B cell (primary cell): ENCODE results near the gene LRRIQ4. TPM values are rescaled to one million over a fixed set of nuclear protein-coding genes. Genes with fewer than 3 reads are reported as not detected.

ENCODE experiments used
- ATAC-seq: fragments of 200-7000 bp; cut with Tn5 transposase; one replicate; pipeline ENCODE4 v1.10.0; 2021; ENCODE audit warnings: low read depth, mild to moderate bottlenecking, moderate number of reproducible peaks, moderate library complexity
- CTCF ChIA-PET: fragments of 350-600 bp; sonication (Branson Sonifier 250); formaldehyde crosslinking; loops from one replicate; lab custom pipeline; 2021; ENCODE audit warnings: antibody characterized with exemption, inconsistent platforms; lab: Charles Lee
- POLR2A ChIA-PET: fragments of 350-600 bp; sonication (Branson Sonifier 250); formaldehyde crosslinking; loops from one replicate; lab custom pipeline; 2021; ENCODE audit warnings: antibody characterized with exemption; lab: Charles Lee
- DNase-seq: peaks from one replicate; pipeline ENCODE4 v3.0.0; 2013
- H2AFZ ChIP-seq: 2 replicates; pipeline ENCODE4 v1.6.1; 2012; ENCODE audit warnings: mild to moderate bottlenecking, low read depth, low read length; ENCODE audit not compliant: insufficient read depth, poor library complexity, severe bottlenecking
- H3K27ac ChIP-seq, 2 donors: 1 replicate in 1 of 2; 2 replicates in 1 of 2; pipeline ENCODE4 v1.5.1; 2012 to 2013; ENCODE audit warnings: low read length in 2 of 2, mild to moderate bottlenecking in 2 of 2, moderate library complexity in 1 of 2
- H3K27me3 ChIP-seq, 4 experiments: fragments of 200-600 bp in 1 of 4; sonication (generic) in 1 of 4; replicated peaks in 1 of 4; 1 replicate in 2 of 4; 2 replicates in 2 of 4; pipeline versions ENCODE4 v1.6.1 to v1.7.0; 2013 to 2016; ENCODE audit warnings: low read length in 3 of 4, mild to moderate bottlenecking in 2 of 4, mixed read lengths in 1 of 4, moderate library complexity in 1 of 4; ENCODE audit not compliant: insufficient read depth in 4 of 4, control insufficient read depth in 3 of 4; ENCODE audit errors: control extremely low read depth in 1 of 4
- H3K36me3 ChIP-seq, 2 experiments: replicated peaks in 1 of 2; 1 replicate in 1 of 2; 2 replicates in 1 of 2; pipeline versions ENCODE4 v1.6.1 to v1.7.1; 2013; ENCODE audit warnings: low read length in 1 of 2; ENCODE audit not compliant: insufficient read depth in 2 of 2, control insufficient read depth in 1 of 2; ENCODE audit errors: control extremely low read depth in 1 of 2, extremely low read depth in 1 of 2
- H3K4me1 ChIP-seq, 2 donors: fragments of 200-600 bp in 1 of 2; sonication (generic) in 1 of 2; 1 replicate in 1 of 2; 2 replicates in 1 of 2; pipeline versions ENCODE4 v1.5.1 to v1.6.1; 2013 to 2017; ENCODE audit warnings: low read length in 2 of 2; ENCODE audit not compliant: control insufficient read depth in 2 of 2, insufficient read depth in 2 of 2
- H3K4me2 ChIP-seq: replicated peaks from 2 replicates; pipeline ENCODE3; 2012; ENCODE audit warnings: mild to moderate bottlenecking, low read depth, low read length; ENCODE audit not compliant: poor library complexity, severe bottlenecking
- H3K4me3 ChIP-seq, 5 experiments: fragments of 200-600 bp in 1 of 5; sonication (generic) in 1 of 5; 1 replicate in 3 of 5; 2 replicates in 2 of 5; pipeline versions ENCODE4 v1.5.1 to v1.7.0; 2011 to 2016; ENCODE audit warnings: low read length in 4 of 5, mild to moderate bottlenecking in 4 of 5, low read depth in 2 of 5, control low read depth in 1 of 5, moderate library complexity in 1 of 5; ENCODE audit not compliant: insufficient read depth in 1 of 5; ENCODE audit errors: control extremely low read depth in 1 of 5, extremely low read depth in 1 of 5
- H3K79me2 ChIP-seq: fragments of 200-600 bp; sonication (generic); one replicate; pipeline ENCODE4 v1.6.0; 2016; ENCODE audit warnings: low read length; ENCODE audit not compliant: control insufficient read depth, insufficient read depth
- H3K9ac ChIP-seq: fragments of 200-600 bp; sonication (generic); 2 replicates; pipeline ENCODE4 v1.6.1; 2017; ENCODE audit warnings: mild to moderate bottlenecking, low read length, moderate library complexity
- H3K9me3 ChIP-seq, 3 donors: one replicate each; pipeline versions ENCODE4 v1.6.1 to v1.7.1; 2013; ENCODE audit warnings: low read length in 2 of 3; ENCODE audit not compliant: control insufficient read depth in 2 of 3, insufficient read depth in 1 of 3; ENCODE audit errors: control extremely low read depth in 1 of 3
- H4K20me1 ChIP-seq: 2 replicates; pipeline ENCODE4 v1.6.0; 2012; ENCODE audit warnings: mild to moderate bottlenecking, low read length; ENCODE audit not compliant: insufficient read depth, control insufficient read depth, poor library complexity, severe bottlenecking
- H3K27ac Mint-ChIP-seq: one replicate; pipeline ENCODE4 v1.8.0; 2021; ENCODE audit warnings: mixed read lengths
- H3K27me3 Mint-ChIP-seq: one replicate; pipeline ENCODE4 v1.8.0; 2021; ENCODE audit warnings: mixed read lengths
- H3K4me1 Mint-ChIP-seq: one replicate; pipeline ENCODE4 v1.8.0; 2021; ENCODE audit warnings: mixed read lengths
- H3K4me3 Mint-ChIP-seq: one replicate; pipeline ENCODE4 v1.8.0; 2021; ENCODE audit warnings: mixed read lengths
- H3K9me3 Mint-ChIP-seq: one replicate; pipeline ENCODE4 v1.8.0; 2022; ENCODE audit warnings: mixed read lengths; ENCODE audit not compliant: insufficient read depth
- CTCF ChIP-seq: fragments of 200-600 bp; IDR thresholded peaks from one replicate; pipeline ENCODE4 v1.8.0; 2022; ENCODE audit warnings: antibody characterized with exemption, mild to moderate bottlenecking
- EZH2 ChIP-seq: IDR thresholded peaks from 2 replicates; pipeline ENCODE4 v1.6.1; 2012; ENCODE audit warnings: borderline replicate concordance, low read depth, mild to moderate bottlenecking, moderate library complexity, low read length; ENCODE audit not compliant: insufficient read depth, poor library complexity, severe bottlenecking
- WGBS: methylation state at CpG from one replicate; pipeline ENCODE4 v1.1.5; 2013; ENCODE audit warnings: missing lambda C conversion rate; ENCODE audit not compliant: insufficient coverage; 5-methylcytosine and 5-hydroxymethylcytosine counted together
- intact Hi-C: fragments of 100-400 bp; cut with micrococcal nuclease; formaldehyde crosslinking; loops from one replicate; pipeline ENCODE4 v1.10.0; 2022
- polyA plus RNA-seq: library from polyadenylated mRNA; depleted of rRNA; stranded (reverse); fragments of >200 nt; gene quantifications from 2 replicates; pipeline ENCODE4 v1.2.3, GENCODE V29; 2012
- total RNA-seq, 2 donors: library from RNA; stranded (reverse); fragments of 120-200 nt in 1 of 2; gene quantifications; 1 replicate in 1 of 2; 2 replicates in 1 of 2; pipeline versions ENCODE4 v1.2.3 to v1.2.4, GENCODE V29; 2013 to 2022

LRRIQ4 gene
- total and polyA plus RNA-seq, 2 donors (not counting 1 experiment from before 2014, with no cell fraction given) = 0.04 to 0.71 TPM

GRCh38 chr3:169813757-169814517 lies 1.3 kb downstream of the LRRIQ4 start:
- DNase-seq = peak; percentile 94
- Mint-ChIP-seq H3K4me1 (peaks cover 41% of the 10 kb centered on the region), H3K4me3 (peak overlapping the region; percentile 87), H3K9me3 (no peaks in the 10 kb centered on the region), H3K27ac (peak overlapping the region; percentile 93), H3K27me3 (no peaks in the 10 kb centered on the region)
- 33% methylated on average over 22 of the region's 27 CpGs for WGBS
- Histone ChIP-seq H3K27ac (peak overlapping the region; percentile 82 to 84), H2AFZ (peak overlapping the region; percentile 91), H3K4me2 (peak overlapping the region; percentile 82), H3K36me3 (no peaks in the 10 kb centered on the region), H3K9me3 (peaks cover 0 to 6% (median 6%) of the 10 kb centered on the region in 3 donors), H3K79me2 (no peaks in the 10 kb centered on the region), H4K20me1 (no peaks in the 10 kb centered on the region), H3K4me3 (peak overlapping the region; percentile 66 to 79 (median 69)), H3K9ac (peak overlapping the region; percentile 66), H3K27me3 (no peaks in the 10 kb centered on the region), H3K4me1 (peaks cover 28% of the 10 kb centered on the region in 2 donors)
- ATAC-seq = peak; percentile 84
- intact Hi-C loops = loop anchor here (1.0 to 5.0 kb wide), 9 partner anchors 22 to 366 kb away; partner anchors contain the start of genes GPR160, MYNN, SEC62 and TERC
- ChIA-PET CTCF (interaction anchor here (0.6 to 2.3 kb wide), 14 partner anchors 9 to 543 kb away, joined by 3 to 13 read pairs (median 4); partner anchors contain the start of genes MYNN and SEC62), POLR2A (interaction anchor here (0.7 to 0.9 kb wide), 3 partner anchors 32 to 42 kb away, joined by 3 to 4 read pairs (median 3); no protein-coding TSS in a partner anchor)
- peak; percentile 80 for TF ChIP-seq CTCF
- no peak for TF ChIP-seq EZH2

DNA sequence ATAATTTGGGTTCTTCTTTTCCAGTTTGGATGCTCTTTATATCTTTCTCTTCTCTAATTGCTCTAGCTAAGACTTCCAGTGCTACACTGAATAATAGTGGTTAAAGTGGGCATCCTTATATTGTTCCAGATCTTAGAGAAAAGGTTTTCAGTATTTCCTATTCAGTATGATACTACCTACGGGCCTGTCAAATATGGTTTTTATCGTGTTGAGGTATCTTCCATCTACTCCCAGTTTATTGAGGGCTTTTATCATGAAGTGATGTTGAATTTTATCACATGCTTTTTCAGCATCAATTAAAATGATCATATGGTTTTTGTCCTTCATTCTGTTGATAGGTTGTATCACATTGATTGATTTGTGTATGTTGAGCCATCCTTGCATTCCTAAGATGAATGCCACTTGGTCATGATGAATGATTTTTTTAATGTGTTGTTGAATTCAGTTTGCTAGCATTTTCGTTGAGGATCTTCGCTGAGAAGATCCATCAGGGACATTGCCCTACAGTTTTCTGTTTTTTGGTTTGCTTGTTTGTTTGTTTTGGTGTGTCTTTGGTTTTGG lies 3.0 kb downstream of the LRRIQ4 start:
- Histone ChIP-seq H3K4me2 (no peak overlapping the region), H3K27ac (no peak overlapping the region), H2AFZ (no peak overlapping the region), H3K36me3 (no peaks in the 10 kb centered on the region), H3K79me2 (no peaks in the 10 kb centered on the region), H3K4me3 (no peak overlapping the region), H3K9ac (no peak overlapping the region), H3K27me3 (no peaks in the 10 kb centered on the region), H3K4me1 (peaks cover 28% of the 10 kb centered on the region in 2 donors), H4K20me1 (no peaks in the 10 kb centered on the region), H3K9me3 (peaks cover 0 to 6% (median 6%) of the 10 kb centered on the region in 3 donors)
- POLR2A ChIA-PET = no interaction called here
- no peak overlapping the region for H3K27ac Mint-ChIP-seq
- CTCF ChIA-PET = interaction anchor here (1.1 kb wide), 1 partner anchor 21 kb away, joined by 4 read pairs; no protein-coding TSS in a partner anchor
- no peaks in the 10 kb centered on the region for H3K27me3 Mint-ChIP-seq
- TF ChIP-seq EZH2 (no peak), CTCF (no peak)
- ATAC-seq = no peak
- H3K9me3 Mint-ChIP-seq = no peaks in the 10 kb centered on the region
- intact Hi-C loops = no loop called here
- DNase-seq = no peak
- WGBS = 89% methylated on average over 2 of the region's 4 CpGs
- peaks cover 37% of the 10 kb centered on the region for H3K4me1 Mint-ChIP-seq
- H3K4me3 Mint-ChIP-seq = no peak overlapping the region
